Endothelial cell of umbilical vein (primary cell): ENCODE results near the gene SSC5D. TPM values are rescaled to one million over a fixed set of nuclear protein-coding genes. Genes with fewer than 3 reads are reported as not detected.

Experiments
- BruUV-seq: library from RNA; stranded (reverse); fragments of 400-500 nt; replicated peaks from 2 replicates; lab custom pipeline; 2021; lab: Mats Ljungman, UMichigan
- CTCF ChIA-PET: fragments of 300-600, 350-600 bp; sonication (Branson Sonifier 250); formaldehyde crosslinking; loops from one replicate; lab custom pipeline; 2021; ENCODE audit warnings: antibody characterized with exemption, inconsistent platforms; lab: Charles Lee
- POLR2A ChIA-PET: fragments of 300-600, 350-600 bp; sonication (Branson Sonifier 250); formaldehyde crosslinking; loops from one replicate; lab custom pipeline; 2021; ENCODE audit warnings: antibody characterized with exemption, inconsistent platforms; lab: Charles Lee
- DNase-seq: peaks from one replicate; pipeline ENCODE4 v3.0.0-alpha.2; 2011; ENCODE audit warnings: low read depth, low spot score
- FAIRE-seq: peaks from 2 replicates; lab custom pipeline; 2011; peaks lifted over from hg19 to GRCh38; lab: Jason Lieb, UNC
- H2AFZ ChIP-seq: 2 replicates; pipeline ENCODE4 v1.6.0; 2012; ENCODE audit warnings: low read depth, low read length, control low read depth, inconsistent platforms
- H3K27ac ChIP-seq: 2 replicates; pipeline ENCODE4 v1.5.1; 2011; ENCODE audit warnings: low read depth, mild to moderate bottlenecking, control low read depth, low read length, moderate library complexity; ENCODE audit not compliant: insufficient read depth
- H3K27me3 ChIP-seq, 2 experiments: 2 replicates each; pipeline versions ENCODE4 v1.6.0 to v1.6.1; 2011; ENCODE audit warnings: low read length in 2 of 2, mixed read lengths in 1 of 2; ENCODE audit not compliant: control insufficient read depth in 2 of 2, insufficient read depth in 2 of 2
- H3K36me3 ChIP-seq, 2 experiments: 2 replicates in 1 of 2; 3 replicates in 1 of 2; pipeline ENCODE4 v1.5.1; 2011; ENCODE audit warnings: low read length in 2 of 2, mild to moderate bottlenecking in 1 of 2, moderate library complexity in 1 of 2; ENCODE audit not compliant: control insufficient read depth in 2 of 2, insufficient read depth in 2 of 2; ENCODE audit errors: extremely low read depth in 1 of 2
- H3K4me1 ChIP-seq: 3 replicates; pipeline ENCODE4 v1.5.1; 2011; ENCODE audit warnings: mild to moderate bottlenecking, low read length; ENCODE audit not compliant: control insufficient read depth, insufficient read depth; ENCODE audit errors: extremely low read depth
- H3K4me2 ChIP-seq: 2 replicates; pipeline ENCODE4 v1.6.1; 2011; ENCODE audit warnings: low read length, control low read depth, mixed read lengths; ENCODE audit not compliant: insufficient read depth
- H3K4me3 ChIP-seq, 3 experiments: fragments of 200-600 bp in 1 of 3; sonication (generic), shearing (Covaris generic) in 1 of 3; replicated peaks in 1 of 3; 2 replicates each; pipeline ENCODE4 v1.5.1; 2011 to 2016; ENCODE audit warnings: control low read depth in 3 of 3, low read length in 3 of 3, mild to moderate bottlenecking in 2 of 3, inconsistent platforms in 1 of 3, low read depth in 1 of 3, moderate library complexity in 1 of 3; ENCODE audit not compliant: insufficient read depth in 1 of 3
- H3K79me2 ChIP-seq: 2 replicates; pipeline ENCODE4 v1.6.0; 2012; ENCODE audit warnings: low read length, inconsistent platforms; ENCODE audit not compliant: control insufficient read depth, insufficient read depth
- H3K9ac ChIP-seq: replicated peaks from 2 replicates; pipeline ENCODE3; 2011; ENCODE audit warnings: low read length, control low read depth; ENCODE audit not compliant: insufficient read depth; ENCODE audit errors: extremely low read depth
- H3K9me1 ChIP-seq: replicated peaks from 3 replicates; pipeline ENCODE4 v1.6.0; 2011; ENCODE audit warnings: mild to moderate bottlenecking, low read length; ENCODE audit not compliant: control insufficient read depth, insufficient read depth; ENCODE audit errors: extremely low read depth
- H3K9me3 ChIP-seq: replicated peaks from 2 replicates; pipeline ENCODE4 v1.5.1; 2012; ENCODE audit warnings: low read length, inconsistent platforms; ENCODE audit not compliant: control insufficient read depth, insufficient read depth
- H4K20me1 ChIP-seq: replicated peaks from 2 replicates; pipeline ENCODE3; 2011; ENCODE audit warnings: mild to moderate bottlenecking, low read length; ENCODE audit not compliant: control insufficient read depth, insufficient read depth; ENCODE audit errors: extremely low read depth
- CTCF ChIP-seq, 2 donors: IDR thresholded peaks; 1 replicate in 1 of 2; 2 replicates in 1 of 2; pipeline ENCODE4 v1.5.1; 2011; ENCODE audit warnings: low read length in 2 of 2, mild to moderate bottlenecking in 2 of 2, moderate library complexity in 2 of 2, control low read depth in 1 of 2, inconsistent platforms in 1 of 2, low read depth in 1 of 2; ENCODE audit not compliant: insufficient read depth in 1 of 2; ENCODE audit errors: extremely low read depth in 1 of 2
- EZH2 ChIP-seq: IDR thresholded peaks from 2 replicates; pipeline ENCODE4 v1.6.1; 2012; ENCODE audit warnings: borderline replicate concordance, low read depth, mild to moderate bottlenecking, moderate library complexity, low read length, inconsistent platforms; ENCODE audit not compliant: severe bottlenecking
- FOS ChIP-seq: IDR thresholded peaks from 2 replicates; pipeline ENCODE4 v1.6.1; 2011; ENCODE audit warnings: mild to moderate bottlenecking, low read length, moderate library complexity, borderline replicate concordance; ENCODE audit not compliant: insufficient read depth
- MAX ChIP-seq: IDR thresholded peaks from 2 replicates; pipeline ENCODE4 v1.6.1; 2011; ENCODE audit not compliant: insufficient read depth, insufficient read length
- MYC ChIP-seq: IDR thresholded peaks from one replicate; pipeline ENCODE4 v1.6.1; 2011; ENCODE audit warnings: mild to moderate bottlenecking, low read depth, low read length
- POLR2AphosphoS5 ChIP-seq: IDR thresholded peaks from 2 replicates; pipeline ENCODE4 v1.6.1; 2012; ENCODE audit warnings: low read depth, mild to moderate bottlenecking, control low read depth, low read length, moderate library complexity; ENCODE audit not compliant: insufficient read depth
- dilution Hi-C: fragments of 300-500 bp; cut with MboI; formaldehyde crosslinking; loops from one replicate; pipeline ENCODE4 v1.15.0; 2019; ENCODE audit warnings: low sequenced_read_pairs; ENCODE audit not compliant: extremely low pct_ligation_motif_present
- intact Hi-C: fragments of 100-400 bp; cut with micrococcal nuclease; formaldehyde crosslinking; loops from one replicate; pipeline ENCODE4 v1.10.0; 2022
- polyA plus RNA-seq, 4 experiments: library from polyadenylated mRNA; depleted of rRNA in 3 of 4; stranded (reverse) in 3 of 4; unstranded in 1 of 4; fragments of >200 nt; gene quantifications; 2 replicates each; pipeline versions ENCODE4 v1.2.1 to v1.2.3, GENCODE V29; 2011 to 2012; ENCODE audit warnings: missing spikeins in 1 of 4
- total RNA-seq: library from RNA; stranded (reverse); gene quantifications from 2 replicates; pipeline ENCODE4 v1.2.3, GENCODE V29; 2021

SSC5D gene
- total and polyA plus RNA-seq, 2 donors (not counting 3 experiments of a cell fraction or from before 2014, with no cell fraction given) = 0.47 to 1.3 TPM

GRCh38 chr19:55489711-55490477 lies 1.7 kb downstream of the SSC5D start:
- H3K4me2 ChIP-seq = no peak overlapping the region
- ChIA-PET POLR2A (no interaction called here), CTCF (interaction anchor here (0.7 to 6.1 kb wide), 3 partner anchors 14 to 22 kb away, joined by 3 to 91 read pairs (median 3); no protein-coding TSS in a partner anchor)
- FAIRE-seq = no peak
- no peak overlapping the region for H3K4me3 ChIP-seq
- no peaks in the 10 kb centered on the region for H4K20me1 ChIP-seq
- peaks cover 2% of the 10 kb centered on the region for H3K79me2 ChIP-seq
- no peak overlapping the region for H2AFZ ChIP-seq
- H3K9me1 ChIP-seq = no peaks in the 10 kb centered on the region
- H3K9ac ChIP-seq = no peak overlapping the region
- no peak for DNase-seq
- H3K4me1 ChIP-seq = peaks cover 30% of the 10 kb centered on the region
- no peaks in the 10 kb centered on the region for H3K9me3 ChIP-seq
- no peaks in the 10 kb centered on the region for H3K36me3 ChIP-seq
- no TSS peak for BruUV-seq
- no peak for TF ChIP-seq MYC
- no peak for TF ChIP-seq POLR2AphosphoS5
- no peak for TF ChIP-seq FOS
- no peak for TF ChIP-seq CTCF (IDR thresholded peaks at IDR 0.05; ENCODE audit: extremely low read depth in 1 of 2, insufficient read depth in 1 of 2, low read depth in 1 of 2, low read length in 2 of 2)
- TF ChIP-seq MAX = no peak
- TF ChIP-seq EZH2 = no peak
- intact Hi-C loops (no loop called here), dilution Hi-C loops (no loop called here)
- no peaks in the 10 kb centered on the region for H3K27me3 ChIP-seq
- no peak overlapping the region for H3K27ac ChIP-seq
